ENCODE results near the gene MED15.
A peak's percentile ranks its signal among the peaks of the same experiment; 100 is the strongest.
"Not testable (repeated sequence)": the region's sequence is repeated elsewhere in the genome, so short reads cannot be mapped to it uniquely, and the experiment has no call there.

The MED15 gene, protein sequence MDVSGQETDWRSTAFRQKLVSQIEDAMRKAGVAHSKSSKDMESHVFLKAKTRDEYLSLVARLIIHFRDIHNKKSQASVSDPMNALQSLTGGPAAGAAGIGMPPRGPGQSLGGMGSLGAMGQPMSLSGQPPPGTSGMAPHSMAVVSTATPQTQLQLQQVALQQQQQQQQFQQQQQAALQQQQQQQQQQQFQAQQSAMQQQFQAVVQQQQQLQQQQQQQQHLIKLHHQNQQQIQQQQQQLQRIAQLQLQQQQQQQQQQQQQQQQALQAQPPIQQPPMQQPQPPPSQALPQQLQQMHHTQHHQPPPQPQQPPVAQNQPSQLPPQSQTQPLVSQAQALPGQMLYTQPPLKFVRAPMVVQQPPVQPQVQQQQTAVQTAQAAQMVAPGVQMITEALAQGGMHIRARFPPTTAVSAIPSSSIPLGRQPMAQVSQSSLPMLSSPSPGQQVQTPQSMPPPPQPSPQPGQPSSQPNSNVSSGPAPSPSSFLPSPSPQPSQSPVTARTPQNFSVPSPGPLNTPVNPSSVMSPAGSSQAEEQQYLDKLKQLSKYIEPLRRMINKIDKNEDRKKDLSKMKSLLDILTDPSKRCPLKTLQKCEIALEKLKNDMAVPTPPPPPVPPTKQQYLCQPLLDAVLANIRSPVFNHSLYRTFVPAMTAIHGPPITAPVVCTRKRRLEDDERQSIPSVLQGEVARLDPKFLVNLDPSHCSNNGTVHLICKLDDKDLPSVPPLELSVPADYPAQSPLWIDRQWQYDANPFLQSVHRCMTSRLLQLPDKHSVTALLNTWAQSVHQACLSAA

DNA sequence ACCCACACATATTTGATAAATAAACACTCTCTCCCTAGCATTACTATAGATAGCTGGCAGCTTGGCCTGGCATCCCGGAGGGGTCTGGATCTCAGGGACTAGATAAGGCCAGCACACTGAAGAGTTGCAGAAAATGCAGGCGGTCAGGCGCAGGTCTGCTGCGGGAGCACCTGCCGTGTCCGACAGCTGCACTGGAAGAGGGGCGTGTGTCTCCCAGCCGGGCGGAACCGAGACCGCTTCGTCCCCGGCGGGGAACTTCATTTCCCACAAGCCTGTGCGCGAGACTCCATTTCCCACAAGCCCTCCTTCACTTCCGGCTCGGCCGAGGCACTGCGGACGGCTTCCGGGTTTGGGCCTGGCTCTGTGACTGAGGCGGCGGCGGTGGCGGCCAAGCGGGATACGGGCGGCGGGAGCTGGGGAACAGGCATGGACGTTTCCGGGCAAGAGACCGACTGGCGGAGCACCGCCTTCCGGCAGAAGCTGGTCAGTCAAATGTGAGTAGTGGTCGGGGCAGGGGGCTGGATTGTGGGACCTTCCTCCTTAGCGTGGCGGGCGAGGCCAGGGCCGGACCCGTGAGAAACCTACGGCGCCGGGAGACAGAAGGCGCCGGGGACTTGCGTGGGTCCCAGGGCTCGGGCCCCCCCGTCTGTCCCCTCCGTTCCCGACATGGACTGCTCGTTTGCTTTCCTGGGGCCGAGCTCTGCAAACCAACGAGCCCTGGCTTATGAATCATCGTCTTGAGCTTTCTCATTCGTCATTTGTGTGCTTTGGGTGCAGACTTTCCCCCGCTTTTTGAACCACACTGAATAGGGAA, at the start of gene MED15:
Gene MED15 (plus strand): TSS at position 358 of the 814 bp plus-strand sequence. CDS start 69 bp downstream, at position 427.
- DNase-seq = peak; percentile 86

DNA sequence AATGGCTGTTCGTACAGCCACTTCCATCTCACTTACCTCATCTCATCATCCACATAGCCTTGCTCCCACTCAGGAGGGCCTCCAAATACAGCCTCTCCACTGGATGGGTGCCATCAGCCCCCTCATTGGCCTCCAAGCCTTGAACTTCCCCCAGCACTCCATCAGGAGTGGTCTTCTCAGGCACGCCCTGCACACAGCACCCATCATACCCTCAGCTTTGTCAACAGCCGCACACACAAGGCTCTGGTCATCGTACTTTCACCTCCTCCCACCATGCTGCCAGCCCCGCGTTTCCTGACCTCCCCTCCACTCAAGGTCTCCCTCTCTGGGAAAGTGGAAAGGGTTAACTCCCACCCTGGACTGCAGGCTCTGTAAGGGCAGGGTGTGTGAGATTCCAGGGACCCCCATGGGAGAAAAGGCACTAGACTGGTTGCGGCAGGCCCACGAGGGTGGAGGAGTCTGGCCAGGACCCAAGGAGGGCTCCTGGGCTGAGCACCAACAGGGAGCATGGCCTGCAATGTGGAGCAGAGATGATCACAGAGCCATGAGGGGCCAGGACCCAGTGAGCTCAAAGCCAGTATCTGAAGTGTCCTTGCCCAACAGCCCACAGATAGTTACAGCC, 48.8 kb upstream of the MED15 start:
- no peak for DNase-seq

DNA sequence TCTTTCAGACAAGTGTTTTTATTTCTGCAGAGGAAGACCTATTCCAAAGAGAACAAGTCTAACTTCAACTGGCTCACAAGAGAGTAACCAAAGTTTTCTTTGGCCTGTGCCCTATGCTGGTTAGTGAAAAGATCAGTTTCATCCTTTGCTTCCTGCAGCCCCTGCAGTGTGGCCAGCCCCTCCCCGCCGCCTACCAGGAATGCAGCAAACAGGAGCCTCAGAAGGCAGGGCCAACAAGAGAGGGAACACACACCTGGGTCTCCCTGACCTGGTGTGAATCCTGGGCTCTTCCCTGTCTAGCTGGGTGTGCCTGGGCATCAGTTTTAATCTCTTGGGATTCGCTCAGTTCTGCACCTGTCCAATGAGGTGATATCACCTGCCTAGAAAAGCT, 48.3 kb upstream of the MED15 start:
- DNase-seq = no peak

DNA sequence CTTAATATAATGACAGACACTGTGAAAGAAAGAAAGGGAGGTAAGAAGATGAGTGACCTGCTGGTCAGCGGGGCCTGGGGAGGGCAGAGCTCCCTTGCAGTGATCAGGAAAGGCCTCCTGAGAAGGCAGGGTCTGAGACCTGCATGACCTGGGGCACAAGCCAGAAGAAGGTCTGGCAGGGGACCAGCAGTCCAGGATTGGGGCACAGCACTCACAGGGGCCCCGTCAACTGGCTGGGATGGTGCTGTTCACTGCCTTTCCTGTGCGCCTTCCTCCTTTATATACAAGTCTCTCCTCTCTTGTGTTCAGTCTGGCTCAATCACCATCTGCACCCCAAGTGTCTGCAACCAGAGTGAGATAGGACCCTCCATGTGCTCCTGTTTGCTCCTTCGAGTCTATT, 47.5 kb upstream of the MED15 start:
- DNase-seq = no peak

DNA sequence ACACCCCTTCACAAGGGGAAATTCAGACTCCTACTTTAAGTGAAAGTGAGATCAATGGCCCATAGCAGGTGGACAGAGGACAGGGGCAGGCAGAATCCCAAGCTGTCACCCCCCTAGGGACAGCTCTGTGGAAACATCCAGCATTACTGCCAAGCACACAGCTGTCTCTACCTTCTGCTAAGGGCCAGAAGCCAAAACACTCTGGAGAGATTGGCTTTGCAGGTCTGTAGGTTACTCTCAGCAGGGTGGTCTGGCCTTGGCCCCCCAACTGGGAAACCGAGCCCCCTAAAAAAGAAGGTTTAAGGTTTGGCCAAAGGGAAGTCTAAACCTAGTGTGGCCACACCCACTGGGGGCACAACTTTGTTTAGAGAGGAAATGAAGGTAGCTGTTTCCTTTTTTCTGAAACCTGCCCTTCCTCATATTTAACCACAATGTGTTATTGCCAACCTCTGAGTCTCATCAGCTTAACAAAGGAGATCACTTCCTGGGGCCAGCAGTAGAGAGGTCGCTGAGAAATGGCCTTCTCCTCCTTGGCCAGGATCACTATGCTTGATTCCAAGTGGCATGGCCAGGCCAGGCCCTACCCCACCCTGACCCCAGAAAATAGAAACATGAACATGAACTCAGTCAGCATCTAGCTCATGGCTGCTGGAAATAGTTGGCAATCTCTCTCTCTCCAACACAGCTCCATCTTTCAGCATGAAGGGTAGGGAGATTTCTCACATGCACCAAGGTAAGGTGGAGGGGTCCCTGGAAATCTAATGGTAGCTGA, 43.9 kb upstream of the MED15 start:
- DNase-seq = peak; percentile 44

DNA sequence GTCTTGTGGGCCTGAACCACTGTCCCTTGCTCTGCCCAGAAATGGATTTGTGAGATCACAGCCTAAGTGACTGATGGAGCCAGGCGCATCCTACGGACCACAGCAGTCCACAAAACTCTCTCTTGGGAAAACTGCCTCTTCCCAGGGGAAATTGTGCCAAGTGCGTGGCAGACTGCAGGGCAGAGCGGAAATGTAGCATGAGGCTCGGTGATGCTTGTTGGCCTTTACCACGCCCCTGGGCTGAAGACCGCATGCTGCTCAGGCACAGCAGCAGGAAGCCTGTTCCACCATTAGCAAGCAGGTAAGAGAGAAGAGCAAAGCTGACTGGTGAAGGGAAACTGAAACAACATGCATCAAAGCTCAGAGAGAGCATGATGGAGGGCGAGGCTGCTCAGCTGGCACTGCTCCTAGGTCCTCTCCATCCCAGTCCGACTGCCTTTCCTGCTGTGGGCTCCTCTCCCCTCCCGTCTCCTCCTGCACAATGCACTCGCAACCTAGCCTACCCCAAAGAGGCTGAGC, 43.3 kb upstream of the MED15 start:
- peak; percentile 72 for DNase-seq

DNA sequence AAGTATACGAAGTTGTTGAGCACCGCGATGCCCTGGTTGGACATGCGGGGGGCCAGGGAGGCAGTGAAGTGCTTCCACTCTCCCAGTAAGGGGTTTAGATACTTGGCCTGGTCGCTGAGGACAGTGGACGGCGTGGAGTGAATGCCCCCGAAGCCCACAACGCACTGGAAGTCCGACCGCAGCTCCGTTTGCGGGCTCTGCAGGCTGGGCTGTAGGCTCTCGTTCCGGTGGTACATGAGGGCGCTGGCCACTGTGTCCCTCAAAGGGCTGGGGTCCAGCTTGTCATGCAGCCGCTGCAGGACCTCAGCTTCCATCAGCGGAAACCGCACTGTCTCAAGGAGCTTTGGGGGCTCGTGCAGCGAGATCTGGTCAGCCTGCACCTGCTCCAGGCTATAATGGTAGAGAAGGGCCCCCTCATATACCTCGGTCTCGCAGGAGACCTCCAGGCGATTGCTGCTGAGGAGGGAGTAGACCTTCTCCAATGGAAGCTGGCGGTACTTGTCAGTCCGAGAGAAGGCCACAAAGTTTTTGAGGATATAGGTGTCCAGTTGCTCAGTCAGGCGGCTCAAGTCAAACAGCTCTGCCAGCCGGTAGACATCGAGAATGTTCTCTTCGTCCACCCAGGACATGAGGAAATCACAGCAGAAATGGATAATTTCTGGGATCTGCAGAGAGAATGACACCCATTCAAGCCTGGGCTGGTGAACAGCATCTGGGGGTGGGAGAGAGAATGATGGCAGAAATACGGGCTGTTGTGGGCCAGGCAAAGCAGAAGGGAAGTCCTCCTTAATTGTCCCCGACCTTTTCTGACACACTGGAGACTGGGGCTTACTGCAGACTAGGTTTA, 42.3 kb upstream of the MED15 start:
- DNase-seq = no peak

DNA sequence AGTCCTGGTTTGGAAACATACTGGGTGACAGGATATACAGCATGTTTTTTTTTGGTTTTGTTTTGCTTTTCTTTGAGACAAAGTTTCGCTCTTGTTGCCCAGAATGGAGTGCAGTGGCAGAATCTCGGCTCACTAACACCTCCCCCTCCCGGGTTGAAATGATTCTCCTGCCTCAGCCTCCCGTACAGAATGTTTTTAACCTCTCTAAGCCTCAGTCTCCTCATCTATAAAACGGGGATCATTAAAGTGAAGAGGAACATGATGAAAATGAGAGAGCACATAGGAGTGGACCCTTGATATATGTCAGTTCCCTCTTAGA, 41.7 kb upstream of the MED15 start:
- DNase-seq = no peak

DNA sequence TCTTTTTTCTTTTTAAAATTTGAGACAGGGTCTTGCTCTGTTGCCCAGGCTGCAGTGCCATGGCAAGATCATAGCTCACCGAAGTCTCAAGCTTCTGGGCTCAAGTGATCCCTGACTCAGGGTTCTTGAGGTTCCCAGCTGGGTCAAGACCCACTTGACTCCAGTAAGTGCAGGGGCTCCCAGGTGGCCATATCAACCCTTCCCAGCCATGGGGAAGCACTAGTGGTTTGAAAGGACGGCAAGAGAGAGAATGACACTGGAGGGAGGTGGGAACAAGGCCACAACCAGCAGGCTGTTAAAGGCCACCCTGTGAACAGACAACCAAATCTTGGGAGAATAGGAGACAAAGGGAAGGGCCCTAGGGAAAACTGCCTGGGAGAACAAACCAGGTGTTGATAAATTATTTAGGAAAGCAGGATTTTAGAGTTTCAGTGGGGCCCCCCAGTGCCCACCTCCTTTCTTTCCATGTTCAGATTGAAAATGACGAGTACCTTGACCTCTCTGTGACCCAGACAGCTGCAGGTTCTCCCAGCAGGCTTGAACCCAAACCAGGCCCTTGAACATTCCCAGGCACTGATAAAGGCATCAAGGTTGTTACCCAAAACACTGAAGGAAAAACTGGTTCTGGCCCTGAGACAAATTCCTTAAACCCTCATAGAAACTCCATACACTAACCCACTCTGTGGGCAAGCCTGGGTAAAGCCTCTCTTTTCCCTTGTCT, 40.6 kb upstream of the MED15 start:
- no peak for DNase-seq

DNA sequence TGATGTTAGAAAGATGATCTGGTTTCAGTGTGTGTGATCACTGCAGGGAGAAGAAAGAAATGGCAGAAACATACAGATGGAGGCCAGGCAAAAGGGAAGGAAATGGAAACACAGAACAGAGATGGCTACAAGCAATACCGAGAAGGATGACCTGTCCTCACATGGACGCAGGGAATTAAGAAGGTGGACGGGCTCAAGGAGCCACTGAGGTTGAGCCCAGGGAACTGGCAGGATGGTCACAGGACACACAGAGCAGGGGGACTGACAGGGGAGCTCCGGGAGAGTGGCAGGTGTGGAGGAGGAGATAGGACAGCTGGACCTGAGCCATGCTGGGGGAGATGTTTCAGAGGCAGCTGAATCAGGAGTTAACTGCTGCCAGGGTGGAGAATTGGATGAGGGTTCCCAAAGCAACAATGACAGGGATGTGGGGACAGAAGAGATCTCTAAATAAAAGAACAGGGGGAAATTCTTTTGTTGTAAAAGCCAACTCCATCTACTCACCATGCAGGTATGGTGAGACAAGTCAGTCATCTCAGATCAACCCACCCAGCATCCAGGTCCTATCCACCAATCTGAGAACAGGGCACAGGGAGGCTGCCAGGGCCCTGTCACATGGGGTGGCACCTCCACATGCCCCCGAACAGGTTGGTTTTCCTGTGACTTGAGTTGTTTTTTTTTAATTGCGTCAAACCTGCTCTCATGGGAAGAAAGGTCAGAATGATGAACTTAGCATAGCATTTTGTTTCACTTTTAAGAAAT, 38.1 kb upstream of the MED15 start:
- no peak for DNase-seq

DNA sequence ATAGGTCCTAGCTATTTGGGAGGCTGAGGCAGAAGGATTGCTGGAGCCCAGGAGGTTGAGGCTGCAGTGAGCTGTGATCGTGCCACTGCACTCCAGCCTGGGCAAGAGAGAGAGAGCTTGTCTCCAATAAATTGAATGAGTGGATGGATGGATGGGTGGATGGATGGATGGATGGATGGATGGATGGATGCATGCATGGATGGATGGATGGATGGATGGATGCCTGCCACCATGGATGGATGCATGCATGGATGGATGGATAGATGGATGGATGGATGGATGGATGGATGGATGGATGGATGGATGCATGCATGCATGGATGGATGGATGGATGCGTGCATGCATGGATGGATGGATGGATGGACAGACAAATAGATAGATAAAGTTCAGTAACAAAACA, 36.9 kb upstream of the MED15 start:
- not testable (repeated sequence) for DNase-seq

DNA sequence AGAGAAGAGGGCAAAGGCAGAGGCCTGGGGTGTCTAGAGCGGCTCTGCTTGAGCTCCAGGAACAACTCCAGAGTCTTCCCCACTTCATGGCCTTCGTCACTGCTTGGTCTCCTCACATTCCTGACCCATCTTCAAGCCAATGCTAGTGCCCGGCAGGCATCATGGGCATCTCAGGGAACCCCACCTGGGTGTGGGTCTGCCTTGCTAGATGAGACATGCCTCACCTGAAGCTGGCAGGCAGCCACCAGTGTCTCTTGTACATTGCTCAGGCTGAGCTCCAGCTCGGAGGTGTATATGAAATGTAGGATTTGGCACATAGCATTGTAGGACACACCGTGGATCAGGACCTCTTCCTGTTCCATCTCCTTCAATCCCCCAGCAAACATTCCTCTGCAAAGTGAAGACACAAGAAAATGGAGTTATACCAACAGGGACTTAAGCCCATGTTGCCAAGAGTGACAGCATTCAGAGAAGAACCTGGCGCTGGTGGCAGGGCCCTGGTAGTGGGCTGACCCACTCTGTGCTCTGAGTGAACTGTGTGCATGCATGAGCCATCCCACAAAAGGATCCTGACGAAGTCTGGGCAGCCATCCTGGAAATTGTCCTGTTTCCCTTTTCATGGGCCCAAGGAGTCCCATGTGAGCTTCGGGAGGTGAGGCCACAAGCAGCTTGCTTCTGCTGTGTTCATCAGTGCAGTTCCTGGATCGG, 36.1 kb upstream of the MED15 start:
- no peak for DNase-seq

DNA sequence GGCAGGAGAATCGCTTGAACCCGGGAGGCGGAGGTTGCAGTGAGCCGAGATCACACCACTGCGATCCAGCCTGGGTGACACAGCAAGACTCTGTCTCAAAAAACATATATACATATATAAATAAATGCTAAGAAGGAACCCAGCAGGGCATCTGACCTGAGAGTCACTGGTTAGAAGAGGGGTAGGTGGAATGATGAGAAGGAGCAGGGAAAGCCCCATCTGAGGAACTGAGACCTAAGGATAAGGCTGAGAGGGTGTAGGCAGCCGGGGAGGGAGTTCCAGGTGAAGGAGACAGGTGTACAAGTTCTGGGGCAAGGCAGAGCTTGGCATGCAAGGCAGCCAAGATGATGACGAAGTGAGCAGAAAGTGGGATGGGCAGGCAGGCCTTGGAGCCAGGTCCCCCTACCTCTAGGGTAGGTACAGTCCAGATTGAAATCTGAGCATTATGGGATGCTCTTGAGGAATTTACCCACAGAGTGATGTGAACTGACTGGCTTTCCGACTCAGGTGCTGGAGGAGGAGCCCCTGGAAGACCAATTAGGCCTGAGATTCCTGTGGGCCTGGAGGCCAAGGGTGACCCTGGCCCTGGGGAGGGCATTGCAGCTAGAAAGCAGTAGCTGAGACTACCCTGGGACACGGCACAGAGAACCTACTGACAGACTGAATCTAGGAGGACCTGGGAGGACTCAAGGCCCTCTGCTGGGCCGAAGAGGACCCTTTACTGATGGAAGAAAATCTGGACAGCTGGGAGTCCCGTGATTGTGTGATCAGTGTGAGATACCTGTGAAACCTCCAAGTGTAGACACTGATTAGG, 34.6 kb upstream of the MED15 start:
- DNase-seq = no peak

DNA sequence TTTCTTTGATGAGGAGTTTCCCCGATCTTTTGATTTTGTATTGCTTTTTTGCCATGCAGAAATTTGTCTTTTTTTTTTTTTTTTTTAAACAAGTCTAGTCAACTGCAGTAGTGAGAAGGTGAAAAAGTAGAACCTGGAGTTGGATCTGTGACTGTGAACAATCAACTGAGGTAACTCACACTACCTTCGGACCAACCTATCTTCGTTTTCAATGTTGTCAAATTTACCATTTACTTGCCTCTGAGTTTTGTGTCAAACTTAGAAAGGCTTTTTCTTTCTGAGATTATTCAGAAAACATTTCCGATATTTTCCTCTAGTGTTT, 32.3 kb upstream of the MED15 start:
- no peak for DNase-seq

DNA sequence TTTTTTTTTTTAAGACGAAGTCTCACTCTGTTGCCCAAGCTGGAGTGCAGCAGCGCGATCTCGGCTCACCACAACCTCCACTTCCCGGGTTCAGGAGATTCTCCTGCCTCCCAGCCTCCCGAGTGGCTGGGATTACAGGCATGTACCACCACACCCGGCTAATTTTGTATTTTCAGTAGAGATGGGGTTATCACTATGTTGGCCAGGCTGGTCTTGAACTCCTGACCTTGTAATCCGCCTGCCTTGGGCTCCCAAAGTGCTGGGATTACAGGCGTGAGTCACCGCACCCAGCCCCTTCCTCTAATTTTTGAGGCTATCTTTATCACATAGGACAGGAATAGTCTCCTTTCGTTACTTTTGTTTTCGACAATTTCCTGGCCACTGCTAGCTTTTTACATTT, 31.8 kb upstream of the MED15 start:
- not testable (repeated sequence) for DNase-seq

DNA sequence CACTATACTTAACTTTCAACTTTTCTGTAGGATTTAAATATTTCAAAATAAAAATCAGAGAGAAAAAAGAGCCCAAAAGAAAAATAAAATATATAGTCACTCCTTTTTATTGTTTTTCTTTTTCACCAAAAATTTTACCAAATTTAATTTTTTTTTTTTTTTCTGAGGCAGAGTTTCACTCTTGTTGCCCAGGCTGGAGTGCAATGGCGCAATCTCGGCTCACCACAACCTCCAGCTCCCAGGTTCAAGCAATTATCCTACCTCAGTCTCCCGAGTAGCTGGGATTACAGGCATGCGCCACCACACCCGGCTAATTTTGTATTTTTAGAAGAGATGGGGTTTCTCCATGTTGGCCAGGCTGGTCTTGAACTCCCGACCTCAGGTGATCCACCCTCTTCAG, 29.4 kb upstream of the MED15 start:
- not testable (repeated sequence) for DNase-seq

DNA sequence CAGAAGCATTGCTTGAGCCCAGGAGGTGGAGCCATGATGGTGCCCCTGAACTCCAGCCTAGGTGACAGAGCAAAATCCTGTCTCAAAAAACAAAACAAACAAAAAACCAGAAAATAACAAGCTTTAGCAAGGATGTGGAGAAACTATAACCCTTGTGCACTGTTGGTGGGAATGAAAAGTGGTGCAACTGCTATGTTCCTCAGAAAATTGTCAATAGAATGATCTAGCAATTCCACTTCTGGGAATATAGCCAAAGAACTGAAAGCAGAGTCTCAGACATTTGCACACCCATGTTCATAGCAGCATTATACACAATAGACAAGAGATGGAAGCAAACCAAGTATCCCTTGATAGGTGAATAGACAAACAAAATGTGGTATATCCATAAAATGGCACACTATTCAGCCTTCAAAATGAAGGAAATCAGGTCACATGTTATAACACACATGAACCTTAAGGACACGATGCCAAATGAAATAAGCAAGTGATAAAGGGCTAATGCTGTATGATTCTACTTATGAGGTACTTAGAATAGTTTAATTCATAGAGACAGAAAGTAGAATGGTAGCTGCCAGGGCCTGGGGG, 27.7 kb upstream of the MED15 start:
- DNase-seq = no peak

DNA sequence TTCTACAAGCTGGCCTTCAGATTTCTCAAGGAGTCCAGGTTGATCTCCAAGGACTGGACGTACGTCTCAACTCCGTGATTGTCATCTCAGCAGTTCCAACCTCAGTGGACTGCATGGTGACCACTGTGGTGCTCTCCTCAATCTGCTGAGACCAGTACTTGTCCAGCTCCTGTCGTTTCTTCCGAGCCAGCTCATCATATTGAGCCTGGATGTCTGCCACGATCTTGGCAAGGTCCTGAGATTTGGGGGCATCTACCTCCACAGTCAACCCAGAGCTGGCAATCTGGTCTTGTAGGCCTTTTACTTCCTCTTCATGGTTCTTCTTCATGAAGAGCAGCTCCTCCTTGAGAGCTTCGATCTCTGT, 24.3 kb upstream of the MED15 start:
- DNase-seq = not testable (repeated sequence)
